SK-MEL-5 (cell line): ENCODE measurements around the gene PI4KA. TPM values are rescaled to one million over a fixed set of nuclear protein-coding genes. Genes with fewer than 3 reads are reported as not detected.

Experiments used
- DNase-seq: peaks from one replicate; pipeline ENCODE4 v3.0.0-alpha.2; 2016; ENCODE audit warnings: low read depth, low spot score
- in situ Hi-C: cut with HindIII; loops from 2 replicates; pipeline ENCODE4 v1.10.0; 2016; ENCODE audit warnings: low sequenced_read_pairs, high pct_unique_total_duplicates, low pct_unique_long_range_greater_than_20kb
- total RNA-seq: library from RNA; depleted of rRNA; stranded (reverse); fragments of >200 nt; shearing (Covaris generic); gene quantifications from 2 replicates; pipeline ENCODE4 v1.2.3, GENCODE V29; 2014; rRNA removed

Gene PI4KA
- total RNA-seq, 1 experiment from 2014 or later: 29.3 TPM

GRCh38 chr22:20661473-20661872, 197.1 kb downstream of the PI4KA start:
- in situ Hi-C loops: no loop called here
- no peak for DNase-seq

GRCh38 chr22:20660441-20661054, 198.1 kb downstream of the PI4KA start:
- in situ Hi-C loops: no loop called here
- DNase-seq: no peak

GRCh38 chr22:20659920-20660319, 198.7 kb downstream of the PI4KA start:
- no peak for DNase-seq

GRCh38 chr22:20659258-20659657, 199.4 kb downstream of the PI4KA start:
- in situ Hi-C loops: no loop called here
- DNase-seq: no peak

More at GRCh38 chr22:20659920-20660319, 198.7 kb downstream of the PI4KA start:
- in situ Hi-C loops: no loop called here

- in situ Hi-C loops: no loop called here
- no peak for DNase-seq
Measured at GRCh38 chr22:20658433-20659222, 200.0 kb downstream of the PI4KA start.

GRCh38 chr22:20657963-20658362, 200.6 kb downstream of the PI4KA start:
- in situ Hi-C loops: no loop called here
- no peak for DNase-seq

Other genes with a start within 250 kb of the PI4KA start
- 0.34 TPM in 1 of 2 replicates, not detected in the other for gene SERPIND1, start 84.7 kb downstream of the PI4KA start, total RNA-seq
- 10.0 and 10.7 TPM in 2 replicates for gene SNAP29, start 196 bp upstream of the PI4KA start, total RNA-seq
- gene CRKL, start 58.6 kb upstream of the PI4KA start, total RNA-seq: 33.5 and 36.3 TPM in 2 replicates
- 3.2 and 3.9 TPM in 2 replicates for gene AIFM3, start 108.4 kb upstream of the PI4KA start, total RNA-seq
- gene LZTR1, start 123.5 kb upstream of the PI4KA start, total RNA-seq: 34.1 and 36.7 TPM in 2 replicates
- 50.2 and 55.3 TPM in 2 replicates for gene THAP7, start 143.3 kb upstream of the PI4KA start, total RNA-seq
- gene P2RX6, start 156.4 kb upstream of the PI4KA start, total RNA-seq: 1.4 and 2.7 TPM in 2 replicates
- gene SLC7A4, start 173.8 kb upstream of the PI4KA start, total RNA-seq: 2.0 and 2.9 TPM in 2 replicates
- 0.03 TPM in 1 of 2 replicates, not detected in the other for gene LRRC74B, start 187.1 kb upstream of the PI4KA start, total RNA-seq